ENCODE results near the gene EVX2. TPM values are rescaled to one million over a fixed set of nuclear protein-coding genes. Genes with fewer than 3 reads are reported as not detected.

EVX2 gene
- total and polyA plus RNA-seq, 2 of the 4 experiments (the other 2 are of a cell fraction), result not detected

DNA sequence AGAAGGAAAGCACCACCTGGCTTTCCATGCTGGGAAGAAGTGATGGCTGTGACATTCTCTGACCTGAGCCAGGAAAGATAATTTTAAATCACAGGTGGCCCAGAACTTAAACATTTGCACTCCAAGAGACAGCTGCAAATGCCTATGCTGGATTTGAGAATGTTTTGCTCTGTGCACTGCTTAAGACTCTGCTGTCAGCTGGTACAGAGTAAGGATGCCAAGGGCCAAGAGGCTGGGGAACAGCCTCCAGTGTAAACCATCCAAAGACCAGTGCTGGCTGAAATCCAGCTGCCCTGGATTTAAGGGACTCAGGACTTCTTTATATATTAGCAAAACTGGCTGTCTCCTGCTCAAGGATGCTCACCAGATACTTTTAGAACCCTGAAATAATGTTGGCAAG is 49.6 kb upstream of the EVX2 start:
- no peaks in the 10 kb centered on the region for H3K36me3 ChIP-seq (ENCODE audit: control insufficient read depth, insufficient read depth, low read length)
- no peak overlapping the region for H3K27ac ChIP-seq (ENCODE audit: insufficient read depth, low read length)
- no peak overlapping the region for H2AK9ac ChIP-seq (replicated peaks; ENCODE audit: low read depth, low read length, poor library complexity)
- intact Hi-C loops (cut with micrococcal nuclease), result no loop called here
- H3K23ac ChIP-seq (ENCODE audit: low read depth, low read length), result no peak overlapping the region
- peaks cover 1% of the 10 kb centered on the region for H3K9me3 ChIP-seq (ENCODE audit: control insufficient read depth, insufficient read depth, low read length)
- H3K27me3 ChIP-seq (ENCODE audit: control insufficient read depth, insufficient read depth, low read length), result peaks cover 93% of the 10 kb centered on the region
- no peak overlapping the region for H2AFZ ChIP-seq (replicated peaks; ENCODE audit: low read length, poor library complexity)
- no peak for TF ChIP-seq BHLHE40 (IDR thresholded peaks at IDR 0.05; ENCODE audit: low read depth, low read length)
- TF ChIP-seq CHD1 (IDR thresholded peaks at IDR 0.05; ENCODE audit: low read depth, low read length), result no peak
- TF ChIP-seq FOS (IDR thresholded peaks at IDR 0.05; ENCODE audit: low read depth, low read length), result no peak
- TF ChIP-seq, protein P1, sequence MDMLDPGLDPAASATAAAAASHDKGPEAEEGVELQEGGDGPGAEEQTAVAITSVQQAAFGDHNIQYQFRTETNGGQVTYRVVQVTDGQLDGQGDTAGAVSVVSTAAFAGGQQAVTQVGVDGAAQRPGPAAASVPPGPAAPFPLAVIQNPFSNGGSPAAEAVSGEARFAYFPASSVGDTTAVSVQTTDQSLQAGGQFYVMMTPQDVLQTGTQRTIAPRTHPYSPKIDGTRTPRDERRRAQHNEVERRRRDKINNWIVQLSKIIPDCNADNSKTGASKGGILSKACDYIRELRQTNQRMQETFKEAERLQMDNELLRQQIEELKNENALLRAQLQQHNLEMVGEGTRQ (IDR thresholded peaks at IDR 0.05; ENCODE audit: low read depth, low read length), result no peak
- TF ChIP-seq, protein P2, sequence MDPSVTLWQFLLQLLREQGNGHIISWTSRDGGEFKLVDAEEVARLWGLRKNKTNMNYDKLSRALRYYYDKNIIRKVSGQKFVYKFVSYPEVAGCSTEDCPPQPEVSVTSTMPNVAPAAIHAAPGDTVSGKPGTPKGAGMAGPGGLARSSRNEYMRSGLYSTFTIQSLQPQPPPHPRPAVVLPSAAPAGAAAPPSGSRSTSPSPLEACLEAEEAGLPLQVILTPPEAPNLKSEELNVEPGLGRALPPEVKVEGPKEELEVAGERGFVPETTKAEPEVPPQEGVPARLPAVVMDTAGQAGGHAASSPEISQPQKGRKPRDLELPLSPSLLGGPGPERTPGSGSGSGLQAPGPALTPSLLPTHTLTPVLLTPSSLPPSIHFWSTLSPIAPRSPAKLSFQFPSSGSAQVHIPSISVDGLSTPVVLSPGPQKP (IDR thresholded peaks at IDR 0.05; ENCODE audit: borderline replicate concordance, low read depth, low read length), result no peak
- TF ChIP-seq SMC3 (IDR thresholded peaks at IDR 0.05; ENCODE audit: low read depth, low read length), result no peak
- TF ChIP-seq MAZ (IDR thresholded peaks at IDR 0.05; ENCODE audit: borderline replicate concordance, low read depth, low read length), result no peak
- TF ChIP-seq CEBPB (IDR thresholded peaks at IDR 0.05; ENCODE audit: low read depth, low read length), result no peak
- TF ChIP-seq NFE2L2 (IDR thresholded peaks at IDR 0.05; ENCODE audit: low read depth, low read length), result no peak
- TF ChIP-seq RFX5 (IDR thresholded peaks at IDR 0.05; ENCODE audit: low read depth, low read length), result no peak
- TF ChIP-seq RCOR1 (IDR thresholded peaks at IDR 0.05; ENCODE audit: insufficient replicate concordance, low read length), result no peak
- H3K9ac ChIP-seq (ENCODE audit: low read depth, low read length), result no peak overlapping the region
- no peak overlapping the region for H3K56ac ChIP-seq (ENCODE audit: extremely low read depth, insufficient read depth, low read length)
- no peaks in the 10 kb centered on the region for H3K79me1 ChIP-seq (ENCODE audit: low read depth in 1 of 2, low read length in 2 of 2)
- in situ Hi-C loops (cut with MboI; ENCODE audit: low sequenced_read_pairs), result no loop called here
- H4K8ac ChIP-seq (ENCODE audit: low read depth in 2 of 2, low read length in 2 of 2), result no peak overlapping the region
- DNase-seq, result no peak
- H3K4me2 ChIP-seq (ENCODE audit: low read depth, low read length), result no peak overlapping the region
- no peak overlapping the region for H4K91ac ChIP-seq (ENCODE audit: insufficient read depth, low read depth, low read length)
- no peaks in the 10 kb centered on the region for H3K9me1 ChIP-seq (ENCODE audit: insufficient read depth, low read length)
- no peak overlapping the region for H4K5ac ChIP-seq (ENCODE audit: low read depth, low read length)
- H2BK15ac ChIP-seq (ENCODE audit: low read depth, low read length), result no peak overlapping the region
- H3K4me1 ChIP-seq (ENCODE audit: control insufficient read depth, insufficient read depth, low read length), result no peaks in the 10 kb centered on the region
- H3K14ac ChIP-seq (replicated peaks; ENCODE audit: low read depth, low read length), result no peak overlapping the region
- ChIA-PET CTCF (interaction anchor here (1.2 to 3.1 kb wide), 3 partner anchors 321 to 504 kb away, joined by 4 to 23 read pairs (median 9); no protein-coding TSS in a partner anchor), POLR2A (ENCODE audit: unreplicated experiment) (no interaction called here)
- dilution Hi-C loops (cut with HindIII; ENCODE audit: low sequenced_read_pairs, unreplicated experiment), result no loop called here
- no peaks in the 10 kb centered on the region for H4K20me1 ChIP-seq (ENCODE audit: insufficient read depth, low read length)
- no peak overlapping the region for H3K4ac ChIP-seq (ENCODE audit: low read depth, low read length)
- no peak overlapping the region for H2BK5ac ChIP-seq (ENCODE audit: low read depth, low read length, poor library complexity, severe bottlenecking)
- H3K4me3 ChIP-seq (ENCODE audit: insufficient read depth, low read depth, low read length), result no peak overlapping the region
- H2BK120ac ChIP-seq (ENCODE audit: low read depth, low read length), result no peak overlapping the region
- H3K18ac ChIP-seq (ENCODE audit: low read depth, low read length), result no peak overlapping the region
- no peak for ATAC-seq (ENCODE audit: low read depth)
- no TSS peak for BruUV-seq (replicated peaks)
- H2BK20ac ChIP-seq (ENCODE audit: low read depth, low read length), result no peak overlapping the region
- no peak overlapping the region for H2AK5ac ChIP-seq (ENCODE audit: low read depth, low read length)

Measured in IMR-90 (cell line).